ENCODE data around the gene BRPF1. TPM values are rescaled to one million over a fixed set of nuclear protein-coding genes. Genes with fewer than 3 reads are reported as not detected.

Gene BRPF1
- total and polyA plus RNA-seq, 10 of the 15 experiments (the other 5 are each of a cell fraction or from before 2014, with no cell fraction given) = 1.2 to 25.3 (median 13.6) TPM

- FAIRE-seq = no peak
- TF ChIP-seq NR2C2 (IDR thresholded peaks at IDR 0.05; ENCODE audit: borderline replicate concordance, control insufficient read depth, insufficient read length, low read depth) (no peak), SUPT20H (IDR thresholded peaks at IDR 0.05; ENCODE audit: borderline replicate concordance, control insufficient read depth, low read depth, low read length) (no peak), ZBTB33 (IDR thresholded peaks at IDR 0.05) (no peak), ATF2 (IDR thresholded peaks at IDR 0.05; ENCODE audit: low read length) (no peak), ELK1 (IDR thresholded peaks at IDR 0.05; ENCODE audit: low read depth, low read length) (peak; percentile 52; the same call in 1 of the 2 replicates), BRCA1 (IDR thresholded peaks at IDR 0.05; ENCODE audit: low read depth, low read length) (no peak), NR2C1 (IDR thresholded peaks at IDR 0.05) (no peak), SRF (IDR thresholded peaks at IDR 0.05; ENCODE audit: low read depth in 2 of 2, low read length in 2 of 2) (0 out of 4 replicates have a peak, but pooled peaks of 1 of the 2 experiments have one; percentile 4), SMC3 (IDR thresholded peaks at IDR 0.05; ENCODE audit: borderline replicate concordance, low read length) (no peak), IRF4 (IDR thresholded peaks at IDR 0.05; ENCODE audit: low read depth, low read length) (no peak), MEF2B (IDR thresholded peaks at IDR 0.05; ENCODE audit: partially characterized antibody, poor library complexity, severe bottlenecking) (no peak), TARDBP (IDR thresholded peaks at IDR 0.05; ENCODE audit: borderline replicate concordance) (no peak), ZNF687 (IDR thresholded peaks at IDR 0.05) (no peak), NBN (IDR thresholded peaks at IDR 0.05) (no peak), HDAC6 (IDR thresholded peaks at IDR 0.05; ENCODE audit: unreplicated experiment) (no peak)
Measured at GRCh38 chr3:9704347-9705322, 26.9 kb upstream of the BRPF1 start.

More at GRCh38 chr3:9704347-9705322, 26.9 kb upstream of the BRPF1 start:
- intact Hi-C loops (cut with micrococcal nuclease; ENCODE audit: unreplicated experiment) = no loop called here
- ChIA-PET POLR2A (no interaction called here), CTCF (no interaction called here), RAD21 (ENCODE audit: unreplicated experiment) (no interaction called here), SMC1A (ENCODE audit: uncharacterized antibody, unreplicated experiment) (no interaction called here)
- Histone ChIP-seq H3K36me3 (ENCODE audit: control insufficient read depth in 2 of 2, insufficient read depth in 2 of 2, low read length in 1 of 2) (no peaks in the 10 kb centered on the region; a peak in 2 of 4 replicates), H3K4me1 (ENCODE audit: control insufficient read depth, insufficient read depth, low read length) (no peaks in the 10 kb centered on the region), H3K27ac (ENCODE audit: control insufficient read depth, insufficient read depth) (no peak overlapping the region), H2AFZ (ENCODE audit: control insufficient read depth, low read depth, low read length) (no peak overlapping the region), H3K79me2 (ENCODE audit: control insufficient read depth, insufficient read depth, low read length) (no peaks in the 10 kb centered on the region), H3K4me2 (ENCODE audit: control insufficient read depth, insufficient read depth) (no peak overlapping the region), H3K27me3 (replicated peaks in 1 of 2; ENCODE audit: control insufficient read depth in 2 of 2, insufficient read depth in 2 of 2, low read length in 1 of 2) (peaks cover 0 to 3% of the 10 kb centered on the region in 2 experiments; a peak in 1 of 4 replicates), H3K9me3 (replicated peaks; ENCODE audit: control insufficient read depth, insufficient read depth, low read length) (no peaks in the 10 kb centered on the region), H4K20me1 (ENCODE audit: control insufficient read depth, insufficient read depth) (no peaks in the 10 kb centered on the region), H3K4me3 (no peak overlapping the region), H3K9ac (ENCODE audit: control insufficient read depth, insufficient read depth, low read length) (no peak overlapping the region)
- no TSS peak for BruUV-seq (replicated peaks)
- in situ Hi-C loops (cut with MboI) = no loop called here
- 12% methylated on average over 48 of the region's 62 CpGs for WGBS (ENCODE audit: insufficient coverage, insufficient replicate concordance, low lambda C conversion rate, missing lambda C conversion rate)
- peak; percentile 63 for ATAC-seq
- DNase-seq (ENCODE audit: low read depth, low spot score) = no peak

All from GM12878 (cell line).